OCI-LY7 (cell line): ENCODE results near the gene RTKN2. TPM values are rescaled to one million over a fixed set of nuclear protein-coding genes. Genes with fewer than 3 reads are reported as not detected.

Experiments used
- BruUV-seq: library from RNA; stranded (reverse); fragments of 400-500 nt; replicated peaks from 2 replicates; lab custom pipeline; 2021; lab: Mats Ljungman, UMichigan
- CTCF ChIA-PET: fragments of 300-600 bp; sonication (Branson Sonifier 250); formaldehyde crosslinking; loops from one replicate; lab custom pipeline; 2022; ENCODE audit warnings: antibody characterized with exemption; ENCODE audit not compliant: unreplicated experiment; lab: Charles Lee
- POLR2A ChIA-PET: fragments of 300-600 bp; sonication (Branson Sonifier 250); formaldehyde crosslinking; loops from one replicate; lab custom pipeline; 2022; ENCODE audit warnings: antibody characterized with exemption; lab: Charles Lee
- DNase-seq: peaks from one replicate; pipeline ENCODE4 v3.0.0-alpha.2; 2015; ENCODE audit warnings: low spot score
- H2AFZ ChIP-seq: fragments of 200-600 bp; sonication (generic), shearing (Covaris generic); 2 replicates; pipeline ENCODE4 v1.6.1; 2014; ENCODE audit warnings: mild to moderate bottlenecking, antibody characterized with exemption, low read length, moderate library complexity
- H3K27ac ChIP-seq: fragments of 200-600 bp; sonication (generic); 2 replicates; pipeline ENCODE4 v1.5.1; 2014; ENCODE audit warnings: mixed run types, low read depth, mild to moderate bottlenecking, moderate library complexity, low read length, inconsistent platforms; ENCODE audit not compliant: poor library complexity, severe bottlenecking
- H3K36me3 ChIP-seq: fragments of 200-600 bp; sonication (generic); 2 replicates; pipeline ENCODE4 v1.6.1; 2014; ENCODE audit warnings: mild to moderate bottlenecking, antibody characterized with exemption, low read length, moderate library complexity, mixed read lengths; ENCODE audit not compliant: insufficient read depth
- H3K4me1 ChIP-seq: fragments of 200-600 bp; sonication (generic); 2 replicates; pipeline ENCODE4 v1.5.1; 2014; ENCODE audit warnings: mild to moderate bottlenecking, low read length; ENCODE audit not compliant: insufficient read depth, poor library complexity, severe bottlenecking
- H3K4me2 ChIP-seq: fragments of 200-600 bp; sonication (generic); 2 replicates; pipeline ENCODE4 v1.6.1; 2014; ENCODE audit warnings: mild to moderate bottlenecking, low read length
- H3K4me3 ChIP-seq: fragments of 200-600 bp; sonication (generic); 2 replicates; pipeline ENCODE4 v1.5.1; 2014; ENCODE audit warnings: mild to moderate bottlenecking, low read depth, low read length; ENCODE audit not compliant: poor library complexity, severe bottlenecking
- H3K79me2 ChIP-seq: fragments of 200-600 bp; sonication (generic); 2 replicates; pipeline ENCODE4 v1.6.1; 2016; ENCODE audit warnings: low read depth, mild to moderate bottlenecking, low read length, moderate library complexity, mixed read lengths; ENCODE audit not compliant: insufficient read depth
- H3K9me2 ChIP-seq: fragments of 200-600 bp; sonication (generic); 2 replicates; pipeline ENCODE4 v1.6.1; 2016; ENCODE audit warnings: mild to moderate bottlenecking, low read length, mixed read lengths; ENCODE audit not compliant: insufficient read depth
- H3K9me3 ChIP-seq: fragments of 200-600 bp; sonication (generic); 2 replicates; pipeline ENCODE4 v1.6.1; 2014; ENCODE audit warnings: mild to moderate bottlenecking, mixed run types, low read length, mixed read lengths
- H4K20me1 ChIP-seq: fragments of 200-600 bp; sonication (generic); 2 replicates; pipeline ENCODE4 v1.6.1; 2014; ENCODE audit warnings: mild to moderate bottlenecking, antibody characterized with exemption, low read length, moderate library complexity, mixed read lengths; ENCODE audit not compliant: insufficient read depth
- CTCF ChIP-seq: fragments of 200-600 bp; sonication (generic); conservative IDR thresholded peaks from 2 replicates; pipeline ENCODE4 v1.5.1; 2014; ENCODE audit warnings: mild to moderate bottlenecking, antibody characterized with exemption, low read length, moderate library complexity, mixed read lengths
- EZH2phosphoT487 ChIP-seq: fragments of 200-600 bp; sonication (generic); IDR thresholded peaks from 2 replicates; pipeline ENCODE4 v1.6.1; 2018; ENCODE audit warnings: low read depth, borderline replicate concordance, mild to moderate bottlenecking, mixed run types, antibody characterized with exemption, low read length, moderate library complexity, mixed read lengths
- intact Hi-C: fragments of 100-400 bp; cut with micrococcal nuclease; formaldehyde crosslinking; loops from one replicate; pipeline ENCODE4 v1.10.0; 2022; ENCODE audit not compliant: unreplicated experiment
- total RNA-seq, 2 experiments: library from RNA; depleted of rRNA in 1 of 2; stranded (reverse); fragments of >200 nt in 1 of 2; shearing (Covaris generic) in 1 of 2; gene quantifications; 2 replicates each; pipeline ENCODE4 v1.2.3, GENCODE V29; 2014 to 2022

The RTKN2 gene
- total RNA-seq, 2 experiments from 2014 or later, result 12.3 to 20.4 TPM

GRCh38 chr10:62250594-62251198 is 17.9 kb downstream of the RTKN2 start:
- Histone ChIP-seq H3K36me3 (peaks cover 25% of the 10 kb centered on the region), H3K9me2 (no peaks in the 10 kb centered on the region), H4K20me1 (no peaks in the 10 kb centered on the region), H2AFZ (no peak overlapping the region), H3K79me2 (peaks cover 53% of the 10 kb centered on the region; the same call in 1 of the 2 replicates), H3K9me3 (no peaks in the 10 kb centered on the region), H3K4me2 (no peak overlapping the region), H3K4me3 (no peak overlapping the region), H3K27ac (no peak overlapping the region), H3K4me1 (no peaks in the 10 kb centered on the region)
- BruUV-seq, result no TSS peak
- CTCF ChIA-PET, result no interaction called here
- POLR2A ChIA-PET, result no interaction called here
- TF ChIP-seq EZH2phosphoT487, result no peak
- TF ChIP-seq CTCF, result no peak
- DNase-seq, result no peak
- intact Hi-C loops, result no loop called here

GRCh38 chr10:62249957-62250356 is 18.7 kb downstream of the RTKN2 start:
- Histone ChIP-seq H3K27ac (no peak overlapping the region), H3K4me2 (no peak overlapping the region), H3K4me1 (peaks cover 7% of the 10 kb centered on the region), H3K9me3 (no peaks in the 10 kb centered on the region), H3K4me3 (no peak overlapping the region), H3K36me3 (peaks cover 19% of the 10 kb centered on the region), H3K79me2 (peaks cover 53% of the 10 kb centered on the region; the same call in 1 of the 2 replicates), H4K20me1 (no peaks in the 10 kb centered on the region), H3K9me2 (no peaks in the 10 kb centered on the region), H2AFZ (no peak overlapping the region)
- POLR2A ChIA-PET, result interaction anchor here (0.6 to 1.8 kb wide), 3 partner anchors 18 to 350 kb away, joined by 3 to 5 read pairs (median 4); no protein-coding TSS in a partner anchor
- no peak for DNase-seq
- intact Hi-C loops, result no loop called here
- CTCF ChIA-PET, result no interaction called here
- TF ChIP-seq EZH2phosphoT487 (no peak), CTCF (no peak)
- BruUV-seq, result no TSS peak

- peaks cover 6% of the 10 kb centered on the region; the same call in 1 of the 2 replicates for H3K36me3 ChIP-seq
- H3K79me2 ChIP-seq, result peaks cover 67% of the 10 kb centered on the region; the same call in 1 of the 2 replicates
- no peak overlapping the region for H3K4me3 ChIP-seq
- no peaks in the 10 kb centered on the region for H4K20me1 ChIP-seq
- no TSS peak for BruUV-seq
- intact Hi-C loops, result no loop called here
- TF ChIP-seq CTCF, result peak; percentile 82
- TF ChIP-seq EZH2phosphoT487, result no peak
- no peak overlapping the region for H3K4me2 ChIP-seq
- peaks cover 22% of the 10 kb centered on the region for H3K4me1 ChIP-seq
- ChIA-PET POLR2A (interaction anchor here (0.6 to 2.4 kb wide), 12 partner anchors 8 to 592 kb away, joined by 3 to 8 read pairs (median 4); partner anchors contain the start of gene ARID5B), CTCF (no interaction called here)
- DNase-seq, result peak; percentile 23
- H3K27ac ChIP-seq, result no peak overlapping the region
- H3K9me2 ChIP-seq, result no peaks in the 10 kb centered on the region
- H2AFZ ChIP-seq, result no peak overlapping the region
- H3K9me3 ChIP-seq, result no peaks in the 10 kb centered on the region
Measured at GRCh38 chr10:62248465-62248864, 20.2 kb downstream of the RTKN2 start.
